Stimulated activated CD8-positive, alpha-beta memory T cell treated with anti-CD3 and anti-CD28 coated beads, Interleukin-4, amount 100 ng/mL, for 24 hours (primary cell): ENCODE measurements around the gene RDH13.
"Not testable (repeated sequence)": the region's sequence is repeated elsewhere in the genome, so short reads cannot be mapped to it uniquely, and the experiment has no call there.

Experiments
- DNase-seq: peaks from one replicate; pipeline ENCODE4 v3.0.0-alpha.2; 2020; ENCODE audit warnings: low read depth

Gene RDH13

DNA sequence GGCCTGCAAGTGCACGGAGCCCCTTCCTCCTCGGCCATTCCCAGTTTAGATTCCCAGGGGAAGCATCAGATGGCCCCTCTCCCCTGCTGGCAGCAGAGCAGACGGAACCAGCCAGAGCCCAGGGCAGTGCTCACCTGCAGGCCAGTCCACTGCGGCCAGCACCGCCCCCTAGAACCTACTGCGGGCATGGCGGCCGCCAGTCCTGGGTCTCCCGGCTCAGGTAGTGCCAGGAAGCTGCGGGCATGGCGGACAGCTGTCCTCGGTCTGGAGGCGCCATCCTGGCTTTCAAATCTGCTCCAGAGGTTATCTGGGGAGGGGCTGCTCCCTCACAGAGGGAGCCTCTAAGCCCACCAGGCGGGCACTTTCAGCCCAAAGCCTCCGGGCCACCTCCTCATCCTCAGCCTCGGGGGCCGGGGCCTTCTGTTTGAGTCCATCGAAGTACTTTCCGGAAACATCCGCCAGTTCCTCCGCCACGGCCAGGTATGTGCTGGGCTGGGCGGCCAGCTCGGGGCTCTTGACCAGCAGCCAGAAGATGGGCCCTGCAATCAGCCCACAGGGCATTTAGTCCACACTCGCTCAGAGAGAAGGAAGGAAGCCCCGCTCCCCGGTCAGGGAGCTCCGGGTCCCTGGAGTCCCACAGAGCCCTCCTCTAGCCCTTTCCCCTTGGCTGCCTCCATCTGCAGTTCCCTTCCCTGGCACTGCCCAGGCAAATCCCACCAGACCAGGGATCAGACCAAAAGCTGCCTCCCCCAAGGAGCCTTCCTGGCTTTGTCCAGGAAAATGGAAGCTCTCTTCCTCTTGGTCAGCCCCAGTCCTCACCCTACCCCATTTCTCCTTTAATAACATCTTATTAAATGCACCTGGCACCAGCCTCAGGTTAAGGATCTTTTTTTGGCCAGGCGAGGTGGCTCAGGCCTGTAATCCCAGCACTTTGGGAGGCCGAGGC, 17.9 kb downstream of the RDH13 start:
- DNase-seq = no peak

DNA sequence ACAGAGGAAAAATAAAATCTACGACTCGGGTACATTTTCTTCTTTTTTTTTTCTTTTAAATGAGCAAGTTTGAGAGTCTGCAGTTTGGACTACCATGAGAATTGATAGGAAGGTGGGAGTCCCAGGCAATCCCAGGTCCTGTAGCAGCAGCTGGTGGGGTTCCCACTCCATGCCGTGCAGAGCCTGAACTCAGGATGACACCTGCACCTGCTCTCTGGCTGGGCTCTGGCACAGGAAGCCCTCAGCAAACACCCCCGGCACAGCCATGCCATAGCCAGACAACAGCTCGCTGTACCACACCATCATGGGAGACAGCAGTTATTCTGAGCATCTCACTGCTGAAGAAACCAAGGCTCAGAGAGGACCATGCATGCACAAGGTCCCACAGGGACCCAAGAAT, 18.7 kb downstream of the RDH13 start:
- DNase-seq = no peak

GRCh38 chr19:55042688-55043087, 20.3 kb downstream of the RDH13 start:
- no peak for DNase-seq

- DNase-seq = no peak
Measured at GRCh38 chr19:55042344-55042678, 20.6 kb downstream of the RDH13 start.

DNA sequence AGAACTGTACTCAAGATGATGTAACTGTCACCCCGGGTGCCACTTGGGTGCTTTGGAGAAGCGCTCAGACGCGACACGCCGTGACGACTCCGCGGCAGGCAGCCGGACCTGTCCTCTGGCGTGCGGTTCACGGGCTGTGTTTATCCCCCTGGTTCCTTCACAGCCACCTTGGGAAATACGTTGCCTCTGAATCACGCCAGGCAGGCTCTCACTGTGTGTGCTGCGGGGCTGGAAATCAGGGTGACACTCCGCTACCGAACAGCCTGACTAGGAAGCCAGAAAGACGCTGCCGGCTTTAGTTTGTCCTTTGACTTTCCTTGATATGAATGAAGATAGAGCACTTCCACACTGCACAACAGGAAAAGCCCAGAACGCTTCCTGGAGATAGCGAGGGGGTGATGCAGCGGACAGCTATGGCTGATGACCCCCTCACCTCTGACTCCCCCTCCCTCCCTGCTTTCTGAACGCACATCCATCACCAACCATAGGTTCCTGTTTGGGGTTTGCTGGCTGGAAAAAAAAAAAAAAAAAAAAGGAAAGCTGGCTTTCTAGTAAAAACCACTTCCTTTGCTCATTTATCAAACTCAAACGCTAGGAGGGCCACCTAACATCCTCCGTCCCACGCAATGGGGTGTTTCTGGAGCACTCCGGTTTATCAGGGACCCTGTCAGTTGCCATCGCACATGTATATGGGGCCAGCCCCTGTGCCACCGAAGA, 21.2 kb downstream of the RDH13 start:
- DNase-seq = no peak

GRCh38 chr19:55041244-55041626, 21.7 kb downstream of the RDH13 start:
- no peak for DNase-seq

GRCh38 chr19:55040654-55041053, 22.3 kb downstream of the RDH13 start:
- DNase-seq = not testable (repeated sequence)

DNA sequence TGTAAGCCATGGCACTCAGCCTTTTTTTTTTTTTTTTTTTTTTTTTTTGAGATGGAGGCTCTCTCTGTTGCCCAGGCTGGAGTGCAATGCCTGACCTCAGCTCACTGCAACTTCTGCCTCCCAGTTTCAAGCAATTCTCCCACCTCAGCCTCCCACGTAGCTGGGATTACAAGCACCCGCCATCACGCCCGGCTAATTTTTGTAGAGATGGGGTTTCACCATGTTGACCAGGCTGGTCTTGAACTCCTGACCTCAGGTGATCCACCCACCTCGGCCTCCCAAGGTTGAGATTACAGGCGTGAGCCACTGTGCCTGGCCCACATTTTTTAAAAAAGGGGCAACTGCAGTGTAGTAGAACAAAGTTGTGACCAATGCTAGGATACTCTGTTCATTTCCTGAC, 25.3 kb downstream of the RDH13 start:
- DNase-seq = not testable (repeated sequence)

- no peak for DNase-seq
Measured at GRCh38 chr19:55036058-55036457, 26.9 kb downstream of the RDH13 start.

GRCh38 chr19:55034751-55035150, 28.2 kb downstream of the RDH13 start:
- no peak for DNase-seq

- DNase-seq = not testable (repeated sequence)
Measured at GRCh38 chr19:55032976-55033643, 29.8 kb downstream of the RDH13 start.

- no peak for DNase-seq
Measured at GRCh38 chr19:55032170-55032800, 30.7 kb downstream of the RDH13 start.

GRCh38 chr19:55031178-55031577, 31.8 kb downstream of the RDH13 start:
- no peak for DNase-seq

DNA sequence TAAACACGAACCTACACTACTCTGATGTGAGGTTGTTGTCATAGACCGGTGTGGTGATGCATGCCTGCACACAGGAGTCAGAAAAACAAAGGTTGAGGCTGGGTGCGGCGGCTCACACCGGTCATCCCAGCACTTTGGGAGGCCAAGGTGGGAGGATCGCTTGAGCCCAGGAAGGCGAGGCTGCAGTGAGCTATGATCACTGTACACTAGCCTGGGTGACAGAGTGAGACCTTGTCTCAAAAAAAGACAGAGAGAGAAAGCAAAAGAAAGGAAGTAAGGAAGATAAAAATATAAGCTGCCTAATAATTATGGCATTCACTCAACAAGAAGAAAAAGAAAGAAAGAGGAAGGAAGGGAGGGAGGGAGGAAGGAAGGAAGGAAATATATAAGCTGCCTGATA, 34.2 kb downstream of the RDH13 start:
- DNase-seq = no peak

DNA sequence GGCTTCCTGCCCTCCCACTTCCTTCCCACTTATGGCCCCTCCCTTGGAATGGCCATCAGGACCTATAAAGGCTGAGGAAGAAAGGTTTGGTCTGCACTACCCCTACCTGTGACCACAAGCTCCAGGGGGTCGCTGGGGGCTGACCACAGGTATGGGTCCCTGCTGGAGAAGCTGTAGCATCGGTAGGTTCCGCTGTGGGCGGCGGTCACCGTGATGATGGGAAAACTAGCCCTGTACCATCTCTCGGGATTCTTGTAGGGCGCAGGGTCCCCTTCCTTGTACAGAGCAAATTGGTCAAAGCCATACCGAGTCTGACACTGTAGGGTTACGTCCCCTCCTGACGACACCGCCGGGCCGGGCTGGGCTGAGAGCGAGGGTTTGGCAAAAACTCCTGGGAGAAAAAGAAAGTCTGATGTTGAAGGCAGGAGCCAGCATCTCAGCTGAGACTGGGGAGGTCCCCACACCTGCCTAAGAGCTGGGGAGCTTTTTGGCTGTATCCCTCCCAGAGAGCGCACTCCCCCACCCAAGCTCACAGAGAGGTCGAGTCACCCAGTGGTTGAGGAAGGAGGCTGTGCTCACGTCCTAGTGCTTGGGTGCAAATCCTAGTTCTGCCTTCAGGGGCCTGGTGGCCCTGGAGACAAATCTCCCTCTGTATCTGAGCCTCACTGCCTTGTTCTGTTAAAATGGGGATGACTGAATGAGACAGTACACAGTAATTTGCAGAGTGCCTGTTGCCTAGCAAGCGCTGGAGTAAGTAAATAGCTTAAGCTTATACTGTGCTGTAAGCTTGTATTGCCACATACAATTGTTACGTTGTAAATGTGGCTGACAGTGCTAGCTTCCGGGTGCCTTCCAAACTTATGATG, 35.2 kb downstream of the RDH13 start:
- no peak for DNase-seq

GRCh38 chr19:55027140-55027471, 35.8 kb downstream of the RDH13 start:
- not testable (repeated sequence) for DNase-seq

- DNase-seq = no peak
Measured at GRCh38 chr19:55024111-55024510, 38.8 kb downstream of the RDH13 start.

DNA sequence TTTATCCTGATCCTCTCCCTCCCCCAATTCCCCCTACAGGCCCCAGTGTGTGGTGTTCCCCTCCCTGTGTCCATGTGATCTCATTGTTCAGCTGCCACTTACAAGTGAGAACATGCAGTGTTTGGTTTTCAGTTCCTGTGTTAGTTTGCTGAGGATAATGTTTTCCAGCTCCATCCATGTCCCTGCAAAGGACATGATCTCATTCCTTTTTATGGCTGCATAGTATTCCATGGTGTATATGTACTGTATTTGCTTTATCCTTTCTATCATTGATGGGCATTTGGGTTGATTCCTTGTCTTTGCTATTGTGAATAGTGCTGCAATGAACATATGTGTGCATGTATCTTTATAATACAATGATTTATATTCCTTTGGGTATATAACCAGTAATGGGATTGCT, 42.6 kb downstream of the RDH13 start:
- not testable (repeated sequence) for DNase-seq

- no peak for DNase-seq
Measured at GRCh38 chr19:55018633-55019032, 44.3 kb downstream of the RDH13 start.

DNA sequence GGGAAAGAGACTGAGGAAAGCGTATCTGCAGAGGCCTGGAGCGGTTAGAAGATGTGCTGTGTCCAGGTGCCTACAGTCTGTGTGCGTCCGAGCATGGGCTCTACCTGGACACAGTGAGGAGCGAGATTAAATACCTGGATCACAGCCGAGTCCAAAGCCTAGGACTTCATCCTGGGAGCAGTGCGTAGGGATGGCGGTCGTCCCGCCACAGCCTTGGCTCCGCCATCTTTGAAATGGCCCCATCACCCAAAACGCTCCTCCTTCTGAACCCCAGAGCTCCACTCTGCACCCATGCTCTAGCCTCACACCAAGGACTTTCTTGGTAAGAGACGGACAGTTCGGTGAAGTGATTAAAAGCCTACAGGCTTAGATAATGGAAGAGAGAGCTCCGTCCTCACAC, 44.7 kb downstream of the RDH13 start:
- DNase-seq = no peak

DNA sequence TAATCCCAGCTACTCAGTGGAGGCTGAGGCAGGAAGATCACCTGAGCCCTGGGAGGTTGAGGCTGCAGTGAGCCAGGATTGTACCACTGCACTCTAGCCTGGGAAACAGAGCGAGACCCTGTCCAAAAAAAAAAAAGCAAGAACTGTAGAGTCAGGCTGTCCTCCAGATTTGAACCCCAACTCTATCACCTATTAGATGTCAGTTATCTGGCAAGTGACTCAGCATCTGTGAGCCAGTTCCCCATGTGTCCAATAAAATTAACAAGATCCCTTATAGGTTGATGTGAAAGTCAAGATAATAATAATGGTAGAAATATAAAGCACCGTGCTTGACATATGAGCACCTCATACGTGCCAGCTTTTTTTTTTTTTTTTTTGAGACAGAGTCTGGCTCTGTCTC, 46.9 kb downstream of the RDH13 start:
- no peak for DNase-seq

DNA sequence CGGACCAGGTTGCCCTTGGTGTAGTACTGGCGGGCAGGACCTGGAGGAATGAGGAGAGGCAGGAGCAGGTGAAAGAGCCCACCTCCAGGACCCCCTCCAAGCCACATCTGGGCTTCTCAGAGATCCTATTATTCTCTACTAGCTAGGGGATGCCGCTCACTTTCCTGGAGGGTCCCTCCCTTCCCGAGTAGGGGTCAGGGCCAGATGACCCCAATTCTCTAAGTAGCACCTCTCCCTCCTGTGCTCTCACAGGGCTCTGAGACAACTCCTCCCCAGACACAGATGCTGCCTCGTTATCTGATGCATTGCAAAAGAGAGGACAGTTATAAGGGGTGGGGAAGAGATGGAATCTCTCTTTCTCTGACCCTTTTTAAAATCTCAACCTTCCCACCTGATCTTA, 47.8 kb downstream of the RDH13 start:
- no peak for DNase-seq
